Ovary (tissue), 9 donors: ENCODE results near the gene POP4. TPM values are rescaled to one million over a fixed set of nuclear protein-coding genes. Genes with fewer than 3 reads are reported as not detected.

Experiments
- DNase-seq, 5 donors: peaks; one replicate each; pipeline ENCODE4 v3.0.0-alpha.2; 2019 to 2020
- H3K27ac ChIP-seq, 2 donors: fragments of 200-600 bp; one replicate each; pipeline versions ENCODE4 v1.5.1 to v1.8.0; 2019 to 2022
- H3K27me3 ChIP-seq: fragments of 200-600 bp; one replicate; pipeline ENCODE4 v1.8.0; 2022
- H3K36me3 ChIP-seq: fragments of 200-600 bp; sonication (generic); one replicate; pipeline ENCODE4 v1.5.1; 2019
- H3K4me1 ChIP-seq: one replicate; pipeline ENCODE4 v1.8.1; 2013; ENCODE audit warnings: mild to moderate bottlenecking, moderate library complexity; ENCODE audit not compliant: insufficient read depth
- H3K4me3 ChIP-seq: fragments of 200-600 bp; sonication (generic); one replicate; pipeline ENCODE4 v1.5.1; 2017
- H3K9me3 ChIP-seq, 2 donors: fragments of 200-600 bp in 1 of 2; sonication (generic) in 1 of 2; one replicate each; pipeline versions ENCODE4 v1.5.1 to v1.8.1; 2013 to 2019; ENCODE audit warnings: mild to moderate bottlenecking in 1 of 2, moderate library complexity in 1 of 2
- EP300 ChIP-seq: sonication (generic); formaldehyde crosslinking; IDR thresholded peaks from one replicate; pipeline ENCODE4 v1.6.1; 2017; ENCODE audit warnings: antibody characterized with exemption
- POLR2A ChIP-seq: fragments of 450-650 bp; IDR thresholded peaks from one replicate; pipeline ENCODE4 v1.6.1; 2017; ENCODE audit warnings: antibody characterized with exemption, mild to moderate bottlenecking, moderate library complexity
- WGBS, 3 donors: extraction: QIAGEN DNeasy Blood & Tissue Kit in 1 of 3; methylation state at CpG; one replicate each; pipeline versions ENCODE4 v1.1.5 to v1.1.7; 2013 to 2017; 5-methylcytosine and 5-hydroxymethylcytosine counted together
- intact Hi-C, 4 donors: fragments of 100-400 bp; cut with DNase I; formaldehyde crosslinking; loops; one replicate each; pipeline versions ENCODE4 v1.11.0 to v1.15.1; 2022 to 2023
- polyA plus RNA-seq, 2 donors: library from polyadenylated mRNA; stranded (reverse); fragments of 200-250 nt in 1 of 2; fragments of 350-450 nt in 1 of 2; fragmentation: Illumina TruSeq in 1 of 2; extraction: RNeasy Lipid Tissue Mini Kit (QIAGEN cat#74804) in 1 of 2; gene quantifications; one replicate each; pipeline ENCODE4 v1.2.3, GENCODE V29; 2013 to 2014
- total RNA-seq, 7 donors: library from RNA; depleted of rRNA in 2 of 7; stranded (reverse); fragments of >200 nt in 2 of 7; fragmentation: NEBNext Ultra II Directional in 3 of 7; extraction: Animal tissue kit (Norgen Biotek cat#: 25700) in 3 of 7; gene quantifications; one replicate each; pipeline versions ENCODE4 v1.1.0 to v1.2.4, GENCODE V29; 2016 to 2023
- TF ChIP-seq, protein P1 (sequence below), 3 donors: fragments of 450-650 bp in 2 of 3; fragments of 200-600 bp in 1 of 3; IDR thresholded peaks; one replicate each; pipeline versions ENCODE4 v1.5.1 to v1.8.0; 2016 to 2022; ENCODE audit warnings: antibody characterized with exemption in 3 of 3, mild to moderate bottlenecking in 1 of 3
- donor health status: DM: no; HTN: no; CAD: no; lungs with moderate emphysema.
- donor health status: DM: no; HTN: no; CAD: no.
- donor health status: Bipolar disorder and iron deficiency.
- donor health status: DM: yes; HTN: yes; CAD: no.
- donor health status: DM: no; HTN: no; CAD: no.
- donor health status: DM: yes; HTN: yes; CAD: no.

Gene POP4
- total and polyA plus RNA-seq, 9 donors = 32.9 to 92.9 (median 38.9) TPM

DNA sequence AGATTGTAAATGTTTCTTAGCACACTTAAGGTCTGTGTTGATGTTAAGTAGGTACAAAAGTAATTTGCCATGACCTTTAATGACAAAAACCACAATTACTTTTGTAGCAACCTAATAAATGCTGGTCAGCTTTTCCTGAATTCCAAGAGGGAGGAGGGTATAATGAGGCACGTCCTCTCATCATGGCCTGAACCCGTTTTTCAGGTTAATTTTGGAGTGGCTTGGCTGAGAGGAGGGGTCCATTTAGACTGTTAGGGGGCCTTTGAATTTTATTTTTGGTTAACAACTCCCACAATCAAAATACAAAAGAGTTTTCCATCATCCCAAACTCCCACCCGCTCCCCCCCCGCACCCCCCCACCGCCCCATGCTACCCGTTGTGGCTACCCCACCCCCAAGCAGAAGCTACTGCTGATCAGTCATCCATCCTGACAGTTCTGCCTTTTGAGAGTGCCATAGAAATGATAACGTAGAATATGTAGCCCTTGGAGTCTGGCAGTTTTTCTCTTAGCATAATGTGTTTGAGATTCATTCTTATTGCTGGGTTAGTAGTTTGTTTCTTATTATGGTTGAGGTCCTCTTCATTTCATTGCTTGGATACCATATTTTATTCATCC, 44.8 kb downstream of the POP4 start:
- no peak for TF ChIP-seq EP300
- TF ChIP-seq, protein P1, sequence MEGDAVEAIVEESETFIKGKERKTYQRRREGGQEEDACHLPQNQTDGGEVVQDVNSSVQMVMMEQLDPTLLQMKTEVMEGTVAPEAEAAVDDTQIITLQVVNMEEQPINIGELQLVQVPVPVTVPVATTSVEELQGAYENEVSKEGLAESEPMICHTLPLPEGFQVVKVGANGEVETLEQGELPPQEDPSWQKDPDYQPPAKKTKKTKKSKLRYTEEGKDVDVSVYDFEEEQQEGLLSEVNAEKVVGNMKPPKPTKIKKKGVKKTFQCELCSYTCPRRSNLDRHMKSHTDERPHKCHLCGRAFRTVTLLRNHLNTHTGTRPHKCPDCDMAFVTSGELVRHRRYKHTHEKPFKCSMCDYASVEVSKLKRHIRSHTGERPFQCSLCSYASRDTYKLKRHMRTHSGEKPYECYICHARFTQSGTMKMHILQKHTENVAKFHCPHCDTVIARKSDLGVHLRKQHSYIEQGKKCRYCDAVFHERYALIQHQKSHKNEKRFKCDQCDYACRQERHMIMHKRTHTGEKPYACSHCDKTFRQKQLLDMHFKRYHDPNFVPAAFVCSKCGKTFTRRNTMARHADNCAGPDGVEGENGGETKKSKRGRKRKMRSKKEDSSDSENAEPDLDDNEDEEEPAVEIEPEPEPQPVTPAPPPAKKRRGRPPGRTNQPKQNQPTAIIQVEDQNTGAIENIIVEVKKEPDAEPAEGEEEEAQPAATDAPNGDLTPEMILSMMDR (IDR thresholded peaks at IDR 0.05) = no peak
- TF ChIP-seq POLR2A = no peak
- no peaks in the 10 kb centered on the region for H3K9me3 ChIP-seq
- H3K36me3 ChIP-seq = no peaks in the 10 kb centered on the region
- no peaks in the 10 kb centered on the region for H3K27me3 ChIP-seq
- DNase-seq = no peak
- intact Hi-C loops = no loop called here
- no peak overlapping the region for H3K4me3 ChIP-seq
- WGBS, 3 donors = 45 to 53% (median 50%) methylated on average over 7 of the region's 7 CpGs
- no peaks in the 10 kb centered on the region for H3K4me1 ChIP-seq
- no peak overlapping the region for H3K27ac ChIP-seq

GRCh38 chr19:29651622-29652394, 45.7 kb downstream of the POP4 start:
- DNase-seq = no peak
- intact Hi-C loops = no loop called here
- no peak for TF ChIP-seq POLR2A
- TF ChIP-seq EP300 = no peak
- TF ChIP-seq, protein P1 (IDR thresholded peaks at IDR 0.05) = no peak
- Histone ChIP-seq H3K36me3 (no peaks in the 10 kb centered on the region), H3K4me3 (no peak overlapping the region), H3K27ac (no peak overlapping the region), H3K9me3 (no peaks in the 10 kb centered on the region), H3K4me1 (no peaks in the 10 kb centered on the region), H3K27me3 (no peaks in the 10 kb centered on the region)
- WGBS, 3 donors = 79 to 83% (median 80%) methylated on average over 7 of the region's 7 CpGs

- no peak for DNase-seq
- H3K27me3 ChIP-seq = no peaks in the 10 kb centered on the region
- WGBS, 3 donors = 88 to 91% (median 91%) methylated on average over 5 of the region's 5 CpGs
Observed at GRCh38 chr19:29653398-29653797, 47.3 kb downstream of the POP4 start.

DNA sequence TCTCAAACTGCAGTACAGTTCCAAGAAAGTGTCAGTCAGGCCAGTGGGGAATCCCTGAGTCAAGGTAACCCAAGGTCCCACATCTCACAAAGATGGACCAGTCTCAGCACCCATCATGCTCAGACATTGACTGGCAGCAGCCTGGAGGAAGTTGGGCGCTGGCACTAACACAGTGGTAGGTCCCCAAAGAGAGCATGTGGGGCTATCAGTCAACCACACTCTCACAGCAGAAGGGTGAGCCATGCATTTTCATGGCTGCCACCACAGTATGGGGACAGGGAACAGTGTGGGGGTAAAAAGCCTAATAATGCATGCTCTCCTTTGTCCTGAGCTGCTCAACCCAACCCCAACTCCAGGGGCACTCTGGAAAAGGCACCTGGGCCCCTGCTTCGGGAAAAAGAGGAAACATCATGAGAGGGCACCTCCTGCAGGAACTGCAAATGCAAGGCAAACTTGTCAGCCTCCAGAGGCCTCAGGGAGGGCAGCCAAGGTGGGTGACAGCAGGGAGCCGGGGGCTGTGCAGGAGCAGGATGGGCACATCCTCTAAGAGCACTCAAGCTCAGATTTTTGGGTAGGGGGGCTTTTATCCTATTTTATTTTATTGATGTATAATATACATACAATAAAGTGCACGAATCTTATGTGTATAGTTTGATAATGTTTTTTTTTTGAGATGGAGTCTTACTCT, 49.7 kb downstream of the POP4 start:
- intact Hi-C loops = no loop called here
- WGBS, 3 donors = 65 to 69% (median 68%) methylated on average over 4 of the region's 4 CpGs
- no peaks in the 10 kb centered on the region for H3K27me3 ChIP-seq
- no peak for DNase-seq
- no peak overlapping the region for H3K4me3 ChIP-seq
- H3K4me1 ChIP-seq = peaks cover 2% of the 10 kb centered on the region
- H3K9me3 ChIP-seq = no peaks in the 10 kb centered on the region
- no peak overlapping the region for H3K27ac ChIP-seq
- TF ChIP-seq POLR2A (no peak), EP300 (no peak)
- TF ChIP-seq, protein P1 (IDR thresholded peaks at IDR 0.05) = no peak
- H3K36me3 ChIP-seq = no peaks in the 10 kb centered on the region

More at GRCh38 chr19:29653398-29653797, 47.3 kb downstream of the POP4 start:
- Histone ChIP-seq H3K4me3 (no peak overlapping the region), H3K27ac (no peak overlapping the region), H3K4me1 (no peaks in the 10 kb centered on the region), H3K9me3 (no peaks in the 10 kb centered on the region), H3K36me3 (no peaks in the 10 kb centered on the region)
- no peak for TF ChIP-seq EP300
- TF ChIP-seq, protein P1 (IDR thresholded peaks at IDR 0.05) = no peak
- TF ChIP-seq POLR2A = no peak
- intact Hi-C loops = no loop called here
